22Rv1 (cell line): Measurements from ENCODE around the gene MTG1.

Experiments
- H3K27ac ChIP-seq: fragments of 450-650 bp; 2 replicates; pipeline ENCODE4 v1.5.1; 2017
- CTCF ChIP-seq: fragments of 450-650 bp; IDR thresholded peaks from 2 replicates; pipeline ENCODE4 v1.5.1; 2017; ENCODE audit warnings: mild to moderate bottlenecking
- ZFX ChIP-seq: fragments of 450-650 bp; IDR thresholded peaks from 2 replicates; pipeline ENCODE4 v1.6.1; 2017; ENCODE audit warnings: antibody characterized with exemption, borderline replicate concordance

MTG1 gene

GRCh38 chr10:133355266-133355665 is 38.7 kb upstream of the MTG1 start:
- TF ChIP-seq CTCF (no peak), ZFX (no peak)
- H3K27ac ChIP-seq, result no peak overlapping the region

- TF ChIP-seq ZFX (no peak), CTCF (no peak)
- no peak overlapping the region for H3K27ac ChIP-seq
Observed at GRCh38 chr10:133355991-133356390, 38.0 kb upstream of the MTG1 start.

GRCh38 chr10:133356549-133357284 is 37.2 kb upstream of the MTG1 start:
- peak overlapping the region; percentile 97 for H3K27ac ChIP-seq

GRCh38 chr10:133357285-133358161 is 36.4 kb upstream of the MTG1 start, which contains the start of gene FUOM:
Gene FUOM (minus strand): TSS chr10:133358019. CDS start chr10:133358007, 12 bp downstream.
- peak within 1 kb of the TSS; percentile 97 for H3K27ac ChIP-seq
- TF ChIP-seq ZFX (no peak), CTCF (no peak)

More at GRCh38 chr10:133356549-133357284, 37.2 kb upstream of the MTG1 start:
- TF ChIP-seq CTCF (no peak), ZFX (no peak)

GRCh38 chr10:133358162-133358924 is 35.6 kb upstream of the MTG1 start:
- no peak for TF ChIP-seq ZFX
- TF ChIP-seq CTCF, result no peak
- H3K27ac ChIP-seq, result peak overlapping the region; percentile 97

GRCh38 chr10:133358925-133359310 is 35.0 kb upstream of the MTG1 start:
- H3K27ac ChIP-seq, result peak overlapping the region; percentile 97
- TF ChIP-seq ZFX (no peak), CTCF (no peak)
